T follicular helper cell (primary cell): ENCODE measurements around the gene ZNF630.
"Not testable (repeated sequence)": the region's sequence is repeated elsewhere in the genome, so short reads cannot be mapped to it uniquely, and the experiment has no call there.

Experiments used
- DNase-seq: peaks from one replicate; pipeline ENCODE4 v3.0.0-alpha.2; 2020; ENCODE audit warnings: low read depth

Gene ZNF630

DNA sequence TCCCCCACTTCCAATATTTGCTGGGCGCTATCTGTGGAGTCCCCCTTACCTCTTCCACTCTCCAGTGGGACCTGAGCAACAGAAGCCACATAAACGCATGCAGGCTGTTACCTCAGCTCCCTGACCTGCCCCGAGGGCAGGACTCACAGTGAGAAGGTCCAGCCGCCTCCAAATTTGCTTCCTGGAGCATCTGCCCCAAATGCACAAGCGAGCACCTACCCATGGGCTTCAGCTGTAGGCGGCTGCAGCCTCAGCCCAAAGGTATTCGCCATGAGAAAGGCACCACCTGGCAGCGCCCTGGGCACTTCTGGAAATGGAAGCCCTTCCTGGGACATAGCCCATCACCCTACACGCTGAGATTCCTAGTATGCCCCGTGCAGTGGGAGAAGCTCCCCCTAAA is 41.2 kb downstream of the ZNF630 start:
- DNase-seq: no peak

DNA sequence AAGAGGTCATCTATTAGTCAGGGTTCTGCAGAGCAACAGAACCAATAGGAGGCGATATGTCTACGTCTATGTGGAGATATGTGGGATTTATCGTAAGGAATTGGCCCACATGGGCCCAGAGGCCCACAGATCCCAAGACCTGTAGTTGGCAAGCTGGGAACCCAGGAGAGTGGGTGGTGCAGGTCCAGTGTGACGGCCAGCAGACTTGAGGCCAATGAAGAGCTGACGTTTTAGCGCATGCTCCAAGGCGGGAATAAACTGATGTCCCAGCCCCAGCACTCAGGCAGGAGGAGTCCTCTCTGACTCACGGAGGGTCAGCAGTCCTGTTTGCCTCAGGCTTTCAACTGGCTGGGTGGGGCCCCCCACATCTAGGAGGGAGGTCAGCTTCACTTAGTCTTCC is 43.3 kb downstream of the ZNF630 start:
- no peak for DNase-seq

DNA sequence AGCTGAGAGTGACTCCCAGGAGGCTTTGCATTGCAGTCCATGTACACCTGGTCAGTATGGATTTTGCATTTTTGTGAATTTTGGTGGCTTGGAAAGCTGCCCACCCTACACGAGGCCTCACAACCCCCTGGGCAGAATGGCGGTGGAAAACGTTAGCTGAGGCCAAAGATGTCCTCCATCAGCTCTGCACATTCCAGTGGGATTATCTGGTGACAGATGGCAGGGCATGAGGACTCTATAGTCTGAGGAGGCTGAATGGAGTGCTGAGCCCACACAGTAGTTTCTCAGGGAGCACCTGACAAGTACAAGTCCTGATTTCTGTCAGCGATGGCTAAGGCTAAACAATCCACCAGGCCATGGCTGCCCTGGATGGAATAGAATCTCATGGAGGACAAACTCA is 43.9 kb downstream of the ZNF630 start:
- not testable (repeated sequence) for DNase-seq

- DNase-seq: peak; percentile 14
These were observed 45.9 kb downstream of the ZNF630 start for GRCh38 chrX:48025561-48025960.

- DNase-seq: no peak
These were observed 48.7 kb downstream of the ZNF630 start for GRCh38 chrX:48022738-48023137.

DNA sequence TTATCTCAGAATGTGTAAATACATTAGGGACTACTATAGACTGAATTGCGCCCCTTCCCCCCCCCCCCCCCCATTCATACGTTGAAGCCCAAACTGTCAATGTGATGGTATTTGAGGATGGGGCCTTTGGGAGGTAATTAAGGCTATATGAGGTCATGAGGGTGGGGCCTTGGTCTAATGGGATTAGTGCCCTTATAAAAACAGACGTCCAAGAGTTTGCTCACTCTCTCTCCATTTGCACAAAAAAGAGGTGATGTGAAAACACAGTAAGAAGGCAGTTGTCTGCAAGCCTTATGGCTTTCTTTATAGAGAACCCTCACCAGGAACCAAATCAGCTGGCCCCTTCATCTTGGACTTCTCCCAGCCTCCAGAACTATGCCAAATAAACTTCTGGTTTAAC is 49.3 kb downstream of the ZNF630 start:
- DNase-seq: no peak

GRCh38 chrX:48021026-48021900 is 50.2 kb downstream of the ZNF630 start:
- DNase-seq: peak; percentile 67

GRCh38 chrX:48020472-48020871 is 51.0 kb downstream of the ZNF630 start:
- DNase-seq: not testable (repeated sequence)

DNA sequence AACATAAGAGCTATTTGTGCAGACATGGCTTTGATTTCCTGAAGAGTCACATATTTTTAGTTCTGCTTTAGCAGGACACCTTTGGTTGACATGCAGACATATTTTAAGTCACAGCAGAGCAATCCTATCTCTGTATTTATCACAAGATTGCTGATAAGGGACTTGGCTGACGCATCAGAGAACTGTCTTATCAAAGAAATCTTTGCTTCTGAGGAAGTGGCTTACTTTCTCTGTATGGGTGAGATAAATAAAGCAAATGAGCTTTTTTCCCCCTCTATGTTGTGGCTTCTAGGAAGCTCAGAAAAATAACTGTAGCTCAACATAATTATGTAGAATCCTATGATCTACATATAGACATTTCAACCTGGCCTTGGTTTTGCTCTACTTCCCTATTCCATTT is 51.5 kb downstream of the ZNF630 start:
- not testable (repeated sequence) for DNase-seq

GRCh38 chrX:48016583-48017310 is 54.7 kb downstream of the ZNF630 start:
- DNase-seq: not testable (repeated sequence)

- DNase-seq: not testable (repeated sequence)
These were observed 61.9 kb downstream of the ZNF630 start for GRCh38 chrX:48009445-48009960.
